Tibial nerve (tissue), 4 donors: ENCODE results near the gene ABHD11. TPM values are rescaled to one million over a fixed set of nuclear protein-coding genes. Genes with fewer than 3 reads are reported as not detected.

Experiments
- DNase-seq, 2 donors: peaks; one replicate each; pipeline ENCODE4 v3.0.0-alpha.2; 2019; ENCODE audit warnings: low spot score in 2 of 2
- H3K27ac ChIP-seq, 4 donors: fragments of 200-600 bp; sonication (generic) in 3 of 4; one replicate each; pipeline ENCODE4 v1.5.1; 2017 to 2019; ENCODE audit warnings: mild to moderate bottlenecking in 1 of 4
- H3K27me3 ChIP-seq, 2 donors: fragments of 200-600 bp; sonication (generic) in 1 of 2; one replicate each; pipeline versions ENCODE4 v1.5.1 to v1.6.0; 2017 to 2019
- H3K36me3 ChIP-seq, 3 donors: fragments of 200-600 bp; sonication (generic); one replicate each; pipeline ENCODE4 v1.5.1; 2018 to 2019
- H3K4me1 ChIP-seq, 4 donors: fragments of 200-600 bp; sonication (generic) in 3 of 4; one replicate each; pipeline ENCODE4 v1.5.1; 2017 to 2019
- H3K4me3 ChIP-seq, 4 donors: fragments of 200-600 bp; sonication (generic) in 3 of 4; one replicate each; pipeline ENCODE4 v1.5.1; 2017 to 2019; ENCODE audit warnings: mild to moderate bottlenecking in 1 of 4, moderate library complexity in 1 of 4
- H3K9me3 ChIP-seq, 4 donors: fragments of 200-600 bp; sonication (generic) in 3 of 4; one replicate each; pipeline ENCODE4 v1.5.1; 2017 to 2019
- EP300 ChIP-seq, 2 donors: sonication (generic); formaldehyde crosslinking; IDR thresholded peaks; one replicate each; pipeline ENCODE4 v1.6.1; 2017; ENCODE audit warnings: antibody characterized with exemption in 2 of 2, mild to moderate bottlenecking in 1 of 2
- POLR2A ChIP-seq, 2 donors: fragments of 450-650 bp; IDR thresholded peaks; one replicate each; pipeline ENCODE4 v1.6.1; 2017; ENCODE audit warnings: antibody characterized with exemption in 2 of 2, mild to moderate bottlenecking in 2 of 2, moderate library complexity in 2 of 2
- WGBS, 2 donors: methylation state at CpG; one replicate each; pipeline ENCODE4 v1.1.5; 2018; 5-methylcytosine and 5-hydroxymethylcytosine counted together
- total RNA-seq, 4 donors: library from RNA; depleted of rRNA; stranded (reverse); fragments of >200 nt; gene quantifications; one replicate each; pipeline ENCODE4 v1.1.0, GENCODE V29; 2016
- TF ChIP-seq, protein P1 (sequence below), 5 experiments: fragments of 200-600 bp in 3 of 5; fragments of 450-650 bp in 2 of 5; sonication (generic) in 3 of 5; IDR thresholded peaks; one replicate each; pipeline ENCODE4 v1.5.1; 2016 to 2019; ENCODE audit warnings: antibody characterized with exemption in 5 of 5, mild to moderate bottlenecking in 3 of 5, moderate library complexity in 2 of 5

ABHD11 gene
- total RNA-seq, 4 donors from 2014 or later: 7.5 to 19.2 (median 10.9) TPM

DNA sequence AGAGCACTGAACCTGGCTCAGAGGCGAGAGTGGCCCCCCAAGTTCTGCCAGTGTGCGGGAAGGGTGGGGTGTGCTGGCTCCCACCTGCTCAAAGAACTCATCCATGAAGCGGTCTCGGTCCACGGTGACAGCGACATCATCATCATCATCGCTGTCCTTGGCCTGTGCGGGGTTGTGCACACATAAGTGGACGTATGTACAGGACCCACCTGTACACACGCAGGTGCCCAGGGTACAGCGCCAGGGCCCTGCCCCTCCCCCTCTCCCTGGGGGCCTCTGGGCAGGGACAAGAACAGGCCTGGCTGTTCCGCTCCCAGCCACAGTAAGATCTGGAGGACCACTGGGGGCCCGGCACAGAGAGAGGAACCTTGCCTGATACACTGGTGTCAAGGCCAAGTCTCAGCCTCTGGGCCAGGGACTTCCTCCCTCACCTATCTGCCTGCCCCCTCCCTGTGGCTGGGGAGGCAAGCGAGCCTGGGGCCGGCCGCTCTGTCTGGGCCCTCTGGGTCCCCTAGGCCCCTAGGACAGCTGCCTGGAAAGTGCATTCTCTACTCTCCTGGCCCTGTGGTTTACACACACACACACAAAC, 29.5 kb downstream of the ABHD11 start:
- WGBS, 2 donors: 93 to 95% methylated on average over 12 to 15 of the region's 16 CpGs
- H3K9me3 ChIP-seq: no peaks in the 10 kb centered on the region
- TF ChIP-seq POLR2A (IDR thresholded peaks at IDR 0.05) (no peak), EP300 (IDR thresholded peaks at IDR 0.05) (no peak)
- TF ChIP-seq, protein P1, sequence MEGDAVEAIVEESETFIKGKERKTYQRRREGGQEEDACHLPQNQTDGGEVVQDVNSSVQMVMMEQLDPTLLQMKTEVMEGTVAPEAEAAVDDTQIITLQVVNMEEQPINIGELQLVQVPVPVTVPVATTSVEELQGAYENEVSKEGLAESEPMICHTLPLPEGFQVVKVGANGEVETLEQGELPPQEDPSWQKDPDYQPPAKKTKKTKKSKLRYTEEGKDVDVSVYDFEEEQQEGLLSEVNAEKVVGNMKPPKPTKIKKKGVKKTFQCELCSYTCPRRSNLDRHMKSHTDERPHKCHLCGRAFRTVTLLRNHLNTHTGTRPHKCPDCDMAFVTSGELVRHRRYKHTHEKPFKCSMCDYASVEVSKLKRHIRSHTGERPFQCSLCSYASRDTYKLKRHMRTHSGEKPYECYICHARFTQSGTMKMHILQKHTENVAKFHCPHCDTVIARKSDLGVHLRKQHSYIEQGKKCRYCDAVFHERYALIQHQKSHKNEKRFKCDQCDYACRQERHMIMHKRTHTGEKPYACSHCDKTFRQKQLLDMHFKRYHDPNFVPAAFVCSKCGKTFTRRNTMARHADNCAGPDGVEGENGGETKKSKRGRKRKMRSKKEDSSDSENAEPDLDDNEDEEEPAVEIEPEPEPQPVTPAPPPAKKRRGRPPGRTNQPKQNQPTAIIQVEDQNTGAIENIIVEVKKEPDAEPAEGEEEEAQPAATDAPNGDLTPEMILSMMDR (IDR thresholded peaks at IDR 0.05): no peak
- H3K4me1 ChIP-seq: peaks cover 0 to 7% (median 0%) of the 10 kb centered on the region in 4 donors
- no peak overlapping the region for H3K27ac ChIP-seq
- no peak overlapping the region for H3K4me3 ChIP-seq
- no peak for DNase-seq
- no peaks in the 10 kb centered on the region for H3K27me3 ChIP-seq
- H3K36me3 ChIP-seq: peaks cover 0 to 22% (median 0%) of the 10 kb centered on the region in 3 donors

DNA sequence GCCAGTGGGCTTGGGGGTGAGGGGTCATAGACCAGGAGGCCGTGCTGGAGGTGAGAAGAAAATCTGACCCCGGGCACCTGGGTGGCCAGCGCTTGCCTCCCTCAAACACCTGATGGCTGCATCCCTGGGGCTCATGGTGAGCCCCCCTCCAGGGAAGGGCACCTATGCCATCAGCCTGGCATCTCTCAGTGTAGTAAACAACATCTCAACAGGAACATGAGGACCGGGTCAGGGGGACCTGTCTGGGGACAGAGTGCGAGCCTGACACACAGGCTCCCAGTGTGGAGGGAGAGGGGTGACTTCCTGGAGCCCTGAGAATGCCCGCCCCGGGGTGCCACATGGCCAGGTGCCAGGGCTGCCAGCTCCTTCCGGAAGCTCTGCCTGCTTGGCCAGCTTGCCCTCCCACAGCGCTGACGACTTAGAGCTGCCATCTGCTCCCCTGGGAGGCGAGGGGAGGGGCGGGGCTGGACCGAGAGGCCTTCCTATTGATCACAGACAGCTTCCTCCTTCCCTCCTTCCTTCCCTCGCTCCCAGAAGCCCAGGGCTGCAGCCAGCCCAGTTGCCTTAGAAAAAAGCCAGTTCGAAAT, 31.5 kb downstream of the ABHD11 start:
- Histone ChIP-seq H3K9me3 (no peaks in the 10 kb centered on the region), H3K27ac (no peak overlapping the region), H3K27me3 (no peaks in the 10 kb centered on the region), H3K4me3 (no peak overlapping the region), H3K36me3 (peaks cover 0 to 30% (median 0%) of the 10 kb centered on the region in 3 donors), H3K4me1 (peaks cover 0 to 14% (median 0%) of the 10 kb centered on the region in 4 donors)
- WGBS, 2 donors: 64 to 73% methylated on average over 14 to 15 of the region's 15 CpGs
- TF ChIP-seq, protein P1 (IDR thresholded peaks at IDR 0.05): no peak
- TF ChIP-seq EP300 (IDR thresholded peaks at IDR 0.05): no peak
- no peak for TF ChIP-seq POLR2A (IDR thresholded peaks at IDR 0.05)
- no peak for DNase-seq

DNA sequence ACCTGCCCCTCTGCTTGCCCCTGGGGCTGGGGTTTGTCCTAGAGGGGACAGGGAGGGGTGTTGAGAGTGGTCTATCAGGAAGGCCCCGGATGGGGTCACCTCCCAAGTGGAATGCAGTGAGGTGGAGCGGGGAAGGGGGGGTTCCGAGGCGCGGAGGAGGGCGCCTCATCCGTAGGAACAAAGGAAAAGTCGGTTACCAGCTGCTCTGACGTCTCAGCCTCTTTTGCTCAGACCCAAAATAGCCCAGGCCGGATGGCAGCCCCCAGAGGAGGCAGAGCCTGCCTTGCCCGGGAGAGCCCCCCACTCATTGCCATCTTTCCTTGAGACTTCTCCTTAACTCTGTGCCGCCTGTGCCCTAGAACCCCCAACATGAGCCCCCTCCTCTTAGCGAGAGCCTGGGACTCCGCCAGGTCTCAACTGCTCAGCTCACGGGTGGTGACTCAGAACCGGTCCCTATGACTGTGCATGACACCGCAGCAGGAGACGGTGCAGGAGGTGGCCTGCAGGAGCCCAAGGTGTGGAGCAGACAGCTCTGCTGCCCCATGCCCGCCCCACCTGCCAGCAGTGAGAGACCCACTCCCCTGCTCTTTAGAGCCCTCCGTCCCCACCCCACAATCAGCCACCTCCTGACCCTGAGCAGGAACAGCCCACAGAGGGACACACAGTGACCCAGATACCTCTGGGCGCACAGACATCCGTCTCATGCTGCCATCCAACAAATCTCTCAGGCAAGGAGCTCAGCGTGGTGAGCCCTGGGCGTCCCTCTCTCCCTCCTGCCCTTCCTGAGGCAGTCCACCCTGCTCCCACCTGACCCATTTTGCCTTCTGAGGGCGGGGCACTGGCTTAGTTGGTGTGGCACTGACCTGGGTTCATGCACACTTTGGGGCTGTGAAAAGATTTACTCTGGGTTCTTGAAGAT, 32.2 kb downstream of the ABHD11 start:
- Histone ChIP-seq H3K4me3 (no peak overlapping the region), H3K9me3 (no peaks in the 10 kb centered on the region), H3K27ac (no peak overlapping the region), H3K4me1 (peaks cover 0 to 14% (median 0%) of the 10 kb centered on the region in 4 donors), H3K27me3 (no peaks in the 10 kb centered on the region), H3K36me3 (peaks cover 0 to 35% (median 0%) of the 10 kb centered on the region in 3 donors)
- WGBS, 2 donors: 78 to 88% methylated on average over 25 of the region's 25 CpGs
- DNase-seq: no peak
- TF ChIP-seq, protein P1 (IDR thresholded peaks at IDR 0.05): no peak
- no peak for TF ChIP-seq POLR2A (IDR thresholded peaks at IDR 0.05)

DNA sequence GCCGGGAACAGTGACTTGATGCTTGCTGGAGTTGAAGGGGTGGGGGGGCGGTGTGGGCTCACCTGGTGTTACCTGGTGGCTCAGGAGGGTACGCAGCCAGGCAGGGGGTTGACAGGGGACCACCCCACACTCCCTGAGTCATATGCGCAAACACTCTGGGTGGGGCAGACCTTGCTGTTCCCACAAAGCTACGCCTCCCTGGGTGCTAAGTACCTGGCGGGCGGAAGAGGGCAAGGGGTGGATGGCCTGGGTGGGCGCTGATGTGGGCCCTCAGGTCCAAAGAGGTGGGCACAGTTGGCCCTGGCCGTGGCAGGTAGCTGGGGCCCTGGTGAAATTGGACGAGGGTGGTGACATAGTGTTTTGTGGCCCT, 33.1 kb downstream of the ABHD11 start:
- no peak overlapping the region for H3K27ac ChIP-seq

More for the DNA sequence above, 33.1 kb downstream of the ABHD11 start:
- TF ChIP-seq, protein P1 (IDR thresholded peaks at IDR 0.05): no peak
- TF ChIP-seq EP300 (IDR thresholded peaks at IDR 0.05) (no peak), POLR2A (IDR thresholded peaks at IDR 0.05) (no peak)
- DNase-seq: no peak
- no peak overlapping the region for H3K4me3 ChIP-seq
- no peaks in the 10 kb centered on the region for H3K9me3 ChIP-seq
- H3K27me3 ChIP-seq: no peaks in the 10 kb centered on the region
- WGBS, 2 donors: 93% methylated on average over 10 of the region's 10 CpGs
- peaks cover 0 to 43% (median 0%) of the 10 kb centered on the region in 3 donors for H3K36me3 ChIP-seq
- H3K4me1 ChIP-seq: peaks cover 0 to 14% (median 0%) of the 10 kb centered on the region in 4 donors
